HTR-8/SVneo (cell line): ENCODE results near the gene SLC13A1.

Experiments used
- DNase-seq: peaks from one replicate; pipeline ENCODE4 v3.0.0; 2011; ENCODE audit warnings: low spot score, mixed read lengths; ENCODE audit not compliant: insufficient read length
- FAIRE-seq: peaks from 2 replicates; lab custom pipeline; 2011; peaks lifted over from hg19 to GRCh38; lab: Jason Lieb, UNC

The SLC13A1 gene

DNA sequence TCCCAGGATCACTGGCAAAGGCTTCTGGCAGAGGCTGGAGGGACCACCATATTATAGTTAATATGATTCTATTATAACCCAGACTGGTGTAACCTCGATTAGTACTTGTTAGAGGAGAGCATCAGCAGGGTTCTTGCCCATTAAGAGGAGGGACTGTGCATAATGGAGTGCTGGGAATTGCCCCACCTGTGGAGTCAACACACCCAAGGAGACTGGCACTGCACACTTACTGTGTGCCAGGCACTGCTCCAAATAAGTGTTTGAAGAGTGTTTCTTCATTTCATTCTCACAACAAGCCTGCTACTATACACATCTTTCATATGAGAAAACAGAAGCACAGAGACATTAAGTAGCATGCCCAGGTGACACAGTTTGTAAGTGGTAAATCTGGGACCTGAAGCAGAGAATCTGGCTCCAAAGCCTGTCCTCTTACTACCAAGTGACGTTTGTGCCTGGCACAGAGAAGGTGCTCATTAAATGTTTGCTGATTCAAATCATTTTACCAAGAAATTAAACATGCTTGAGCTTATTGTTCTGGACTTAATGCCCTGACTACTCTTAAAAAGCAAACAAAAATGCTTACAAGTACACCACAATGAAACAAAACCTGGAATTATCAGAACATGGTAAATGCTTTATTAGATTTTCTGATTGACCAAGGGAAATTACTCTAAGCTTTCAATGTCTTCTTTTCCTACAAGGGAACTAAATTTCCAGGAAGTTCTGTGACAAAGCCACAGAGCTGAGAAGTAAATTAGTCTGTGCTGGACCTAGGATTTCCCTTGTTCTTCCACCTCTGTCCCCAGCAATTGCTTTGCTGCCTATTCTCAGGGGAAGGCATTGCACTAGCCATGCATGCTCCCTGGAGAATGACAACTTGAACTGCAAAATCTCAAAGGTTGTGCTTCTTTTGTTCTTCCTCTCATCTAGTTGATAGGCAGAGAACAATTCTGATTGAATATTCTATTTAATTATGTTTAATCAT, 809 bp downstream of the SLC13A1 start:
- DNase-seq (no peak), FAIRE-seq (no peak)

GRCh38 chr7:123198111-123198510, 1.7 kb downstream of the SLC13A1 start:
- DNase-seq: no peak
- no peak for FAIRE-seq

- FAIRE-seq: no peak
- no peak for DNase-seq
Measured at GRCh38 chr7:123193235-123193634, 6.5 kb downstream of the SLC13A1 start.

- FAIRE-seq: no peak
- no peak for DNase-seq
Measured at GRCh38 chr7:123191132-123191531, 8.6 kb downstream of the SLC13A1 start.

- FAIRE-seq: no peak
- no peak for DNase-seq
Measured at GRCh38 chr7:123190109-123190831, 9.5 kb downstream of the SLC13A1 start.

DNA sequence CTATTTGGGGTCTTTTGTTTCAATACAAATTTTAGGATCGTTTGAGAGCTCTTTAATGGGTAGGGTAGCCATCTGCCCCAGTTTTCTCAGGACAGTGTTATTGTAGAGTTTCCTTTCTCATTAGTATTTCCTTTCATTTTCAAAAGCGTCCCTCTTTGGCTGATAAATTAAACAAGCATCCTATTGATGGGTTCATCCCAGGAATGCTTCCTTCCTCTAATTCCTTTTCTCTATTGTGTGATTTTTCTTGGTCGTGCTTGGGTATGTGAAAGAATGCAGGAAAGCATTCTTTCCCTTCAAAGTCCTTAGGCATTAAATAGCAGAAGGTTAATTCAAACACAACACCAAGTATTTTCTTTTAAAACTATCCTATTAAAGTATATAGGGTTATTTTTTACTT, 14.0 kb downstream of the SLC13A1 start:
- FAIRE-seq: no peak
- no peak for DNase-seq

- FAIRE-seq (no peak), DNase-seq (no peak)
Measured at GRCh38 chr7:123184271-123184670, 15.5 kb downstream of the SLC13A1 start.

GRCh38 chr7:123183431-123183830, 16.3 kb downstream of the SLC13A1 start:
- no peak for FAIRE-seq
- no peak for DNase-seq

DNA sequence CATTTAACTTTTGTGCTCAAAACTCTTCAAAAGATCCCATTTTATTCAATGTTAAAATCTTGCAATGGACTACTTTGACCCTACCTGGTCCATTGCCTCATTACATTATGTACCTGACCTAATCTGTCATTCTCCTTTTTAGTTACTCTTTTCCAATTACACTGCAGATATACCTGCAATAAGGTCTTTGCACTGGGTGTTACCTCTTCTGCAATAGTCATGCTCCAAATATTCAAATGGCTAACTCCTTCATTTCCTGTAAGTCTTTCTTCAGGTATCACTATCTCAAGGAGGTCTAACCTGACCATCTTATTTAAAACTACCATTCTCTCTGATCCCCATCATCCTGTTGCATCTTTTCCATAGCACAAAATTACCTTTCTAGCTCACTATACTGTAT, 22.3 kb downstream of the SLC13A1 start:
- DNase-seq (no peak), FAIRE-seq (no peak)

DNA sequence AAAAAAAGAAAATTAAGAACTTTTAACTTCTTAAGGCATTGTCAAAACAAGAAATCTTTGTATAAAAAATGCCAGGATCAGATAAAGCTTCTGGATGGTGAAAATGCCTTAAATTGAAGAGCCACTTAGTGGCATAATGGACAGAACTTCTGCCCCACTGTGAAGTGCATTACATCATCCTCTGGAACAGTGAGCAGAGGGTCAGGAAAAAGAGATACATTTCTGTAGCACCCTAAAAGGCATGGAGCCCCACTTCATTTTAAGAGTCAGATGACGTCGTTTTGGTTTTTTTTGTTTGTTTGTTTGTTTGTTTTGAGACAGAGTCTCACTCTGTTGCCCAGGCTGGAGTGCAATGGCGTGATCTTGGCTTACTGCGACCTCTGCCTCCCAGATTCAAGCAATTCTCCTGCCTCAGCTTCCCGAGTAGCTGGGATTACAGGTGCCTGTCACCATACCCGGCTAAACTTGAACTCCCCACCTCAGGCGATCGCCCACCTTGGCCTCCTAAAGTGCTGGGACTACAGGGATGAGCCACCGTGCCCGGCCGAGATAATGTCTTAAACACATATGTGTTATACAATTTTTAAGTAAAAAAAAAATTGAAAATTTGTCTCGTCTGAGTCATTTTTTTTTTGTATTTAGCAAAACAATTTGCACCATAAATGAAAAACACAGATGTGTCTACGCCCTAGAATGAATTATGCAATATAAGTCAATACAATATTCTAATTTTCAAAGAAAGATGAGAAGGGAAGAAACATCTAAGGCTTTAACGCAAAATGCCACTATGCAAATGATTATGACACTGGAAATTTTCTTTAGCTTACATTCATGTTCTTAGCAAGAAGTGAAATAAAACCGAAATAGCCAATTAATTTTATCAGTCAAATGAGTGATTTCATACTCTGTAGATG, 29.2 kb downstream of the SLC13A1 start:
- no peak for DNase-seq
- FAIRE-seq: no peak

- no peak for DNase-seq
- no peak for FAIRE-seq
Measured at GRCh38 chr7:123169065-123169464, 30.7 kb downstream of the SLC13A1 start.

DNA sequence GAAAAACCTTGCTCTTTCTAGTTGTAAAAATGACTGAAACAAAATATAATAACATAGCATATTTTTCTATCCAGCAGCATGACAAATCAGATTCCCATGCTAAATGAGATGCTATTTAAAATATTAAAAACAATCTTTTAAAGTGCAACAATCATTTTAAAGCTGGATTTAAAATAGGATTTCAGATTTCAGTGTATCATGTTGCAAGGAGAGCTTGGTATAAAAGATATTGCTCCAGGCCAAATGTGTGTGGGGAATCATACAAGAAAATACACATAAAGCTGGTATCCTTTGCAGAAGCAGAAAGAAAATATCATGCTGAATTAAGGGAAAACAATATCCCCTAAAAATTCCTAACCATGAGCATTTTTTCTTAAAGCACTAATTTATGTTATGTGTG, 42.2 kb downstream of the SLC13A1 start:
- FAIRE-seq (no peak), DNase-seq (no peak)

- FAIRE-seq (no peak), DNase-seq (no peak)
Measured at GRCh38 chr7:123155571-123155970, 44.2 kb downstream of the SLC13A1 start.

DNA sequence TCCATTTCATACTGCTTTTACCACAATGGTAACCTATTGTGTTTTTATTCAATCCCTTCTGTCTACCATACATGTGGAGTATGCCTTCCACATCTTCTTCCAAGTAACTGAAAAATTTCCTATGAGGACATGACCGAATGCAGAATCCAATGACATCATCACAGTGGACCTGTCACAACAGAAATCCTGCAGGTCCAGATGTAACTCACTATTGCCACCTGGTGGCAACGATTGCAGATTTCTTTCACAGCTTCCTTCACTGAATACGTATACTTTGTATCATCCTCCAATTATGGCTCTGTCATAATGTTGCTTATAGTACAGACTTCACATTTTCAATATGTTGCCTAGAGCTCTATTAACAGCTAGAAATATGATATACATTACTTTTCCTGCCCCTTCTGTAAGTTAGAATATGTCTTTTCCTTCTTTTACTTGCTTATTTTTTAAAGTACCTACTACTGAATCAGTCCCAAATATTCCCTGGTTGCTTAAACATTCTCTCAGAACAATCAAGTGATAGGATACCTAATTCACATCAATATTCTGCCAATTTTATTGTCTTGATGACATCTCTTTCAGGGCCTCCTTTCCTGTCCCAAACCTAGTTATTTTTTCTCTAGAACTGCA, 45.4 kb downstream of the SLC13A1 start:
- DNase-seq: peak; percentile 9
- no peak for FAIRE-seq

GRCh38 chr7:123151443-123151842, 48.3 kb downstream of the SLC13A1 start:
- FAIRE-seq: no peak
- DNase-seq: no peak

- FAIRE-seq (no peak), DNase-seq (no peak)
Measured at GRCh38 chr7:123148813-123149212, 51.0 kb downstream of the SLC13A1 start.

DNA sequence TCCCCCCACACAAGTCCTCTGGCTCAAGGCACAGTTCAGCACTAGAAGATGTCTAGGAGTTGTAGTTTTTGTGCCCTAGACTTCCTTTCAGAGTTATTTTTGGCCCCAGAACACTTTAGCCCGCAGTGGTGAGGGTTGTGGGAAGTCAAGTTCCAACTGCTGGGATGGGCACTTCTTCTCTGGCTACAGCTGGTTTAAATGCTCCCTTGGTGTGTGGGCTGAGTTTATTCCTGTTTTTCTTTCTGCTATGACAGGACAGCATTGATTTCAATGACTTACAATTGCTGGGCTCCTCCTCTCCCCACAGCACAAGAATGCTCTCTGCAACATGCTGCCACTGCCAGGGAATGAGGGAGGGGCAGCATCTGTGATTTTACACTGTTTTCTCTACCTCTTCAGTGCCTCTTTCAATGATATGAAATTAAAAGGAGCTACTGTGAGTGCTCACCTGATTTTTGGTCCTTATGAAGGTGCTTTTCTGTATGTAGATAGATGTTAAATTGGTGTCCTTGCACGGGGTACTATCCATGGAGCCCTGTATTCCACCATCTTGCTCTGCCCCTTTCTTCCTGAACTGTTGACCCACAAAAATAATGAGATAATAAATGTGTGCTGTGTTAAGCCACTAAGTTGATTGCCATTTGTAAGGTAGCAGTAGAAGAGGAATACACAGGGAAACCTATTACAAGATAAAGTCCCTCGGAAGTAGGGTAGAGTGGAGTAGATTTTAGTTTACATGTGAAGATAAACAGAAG, 56.3 kb downstream of the SLC13A1 start:
- no peak for FAIRE-seq
- DNase-seq: no peak

DNA sequence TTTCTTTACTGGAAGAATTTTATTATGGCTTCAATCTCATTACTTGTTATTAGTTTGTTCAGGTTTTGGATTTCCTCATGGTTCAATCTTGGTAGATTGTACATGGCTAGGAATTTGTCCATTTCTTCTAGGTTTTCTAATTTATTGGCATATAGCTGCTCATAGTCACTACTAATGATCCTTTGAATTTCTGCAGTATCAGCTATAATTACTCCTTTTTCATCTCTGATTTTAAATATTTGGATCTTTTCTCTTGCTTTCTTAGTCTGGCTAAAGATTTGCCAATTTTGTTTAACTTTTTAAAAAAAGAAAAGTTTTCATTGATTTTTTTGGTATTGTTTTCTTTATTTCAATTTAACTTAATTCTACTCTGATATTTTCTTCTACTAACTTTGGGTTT, 59.2 kb downstream of the SLC13A1 start:
- DNase-seq (no peak), FAIRE-seq (no peak)

DNA sequence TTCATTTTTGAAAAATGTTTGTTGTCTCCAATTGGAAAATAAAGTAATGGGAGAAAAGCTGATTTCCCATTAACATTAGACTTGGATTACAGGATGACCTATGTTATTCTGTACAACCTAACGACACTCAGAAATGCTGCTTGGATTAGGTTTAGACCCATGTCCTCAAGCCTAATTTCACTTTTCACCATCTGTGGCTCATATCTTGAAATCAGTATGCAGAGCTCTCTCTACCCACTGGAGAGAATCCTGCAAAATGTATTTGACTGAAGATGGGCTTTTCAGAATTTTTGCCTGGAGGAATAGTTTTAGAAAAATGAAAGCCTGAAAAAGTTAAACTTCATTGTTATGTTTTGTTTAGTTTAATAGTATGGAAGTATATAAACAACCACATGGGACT, 63.8 kb downstream of the SLC13A1 start:
- no peak for DNase-seq

More for the DNA sequence above, 63.8 kb downstream of the SLC13A1 start:
- no peak for FAIRE-seq
